Bronchial epithelial cell (primary cell): ENCODE results near the gene LRGUK. TPM values are rescaled to one million over a fixed set of nuclear protein-coding genes. Genes with fewer than 3 reads are reported as not detected.
A peak's percentile ranks its signal among the peaks of the same experiment; 100 is the strongest.

Experiments
- DNase-seq: peaks from one replicate; pipeline ENCODE4 v3.0.0-alpha.2; 2010; ENCODE audit warnings: low read depth
- FAIRE-seq: peaks from 2 replicates; lab custom pipeline; 2011; peaks lifted over from hg19 to GRCh38; lab: Jason Lieb, UNC
- H3K27me3 ChIP-seq: 2 replicates; pipeline ENCODE4 v1.5.1; 2011; ENCODE audit warnings: low read length; ENCODE audit not compliant: control insufficient read depth, insufficient read depth
- H3K36me3 ChIP-seq: 2 replicates; pipeline ENCODE4 v1.5.1; 2011; ENCODE audit warnings: low read length; ENCODE audit not compliant: control insufficient read depth, insufficient read depth
- H3K4me3 ChIP-seq: 2 replicates; pipeline ENCODE4 v1.5.1; 2011; ENCODE audit warnings: mild to moderate bottlenecking, low read depth, low read length, control low read depth
- total RNA-seq: library from RNA; depleted of rRNA; stranded (reverse); fragments of >200 nt; gene quantifications from 2 replicates; pipeline ENCODE4 v1.2.1, GENCODE V29; 2014
- TF ChIP-seq, protein P1 (sequence below): IDR thresholded peaks from 2 replicates; pipeline ENCODE4 v1.5.1; 2011; ENCODE audit warnings: mild to moderate bottlenecking, moderate library complexity, low read length, control low read depth, inconsistent platforms; ENCODE audit not compliant: insufficient read depth, severe bottlenecking

LRGUK gene
- total RNA-seq, 1 donor from 2014 or later: under 0.01 TPM

DNA sequence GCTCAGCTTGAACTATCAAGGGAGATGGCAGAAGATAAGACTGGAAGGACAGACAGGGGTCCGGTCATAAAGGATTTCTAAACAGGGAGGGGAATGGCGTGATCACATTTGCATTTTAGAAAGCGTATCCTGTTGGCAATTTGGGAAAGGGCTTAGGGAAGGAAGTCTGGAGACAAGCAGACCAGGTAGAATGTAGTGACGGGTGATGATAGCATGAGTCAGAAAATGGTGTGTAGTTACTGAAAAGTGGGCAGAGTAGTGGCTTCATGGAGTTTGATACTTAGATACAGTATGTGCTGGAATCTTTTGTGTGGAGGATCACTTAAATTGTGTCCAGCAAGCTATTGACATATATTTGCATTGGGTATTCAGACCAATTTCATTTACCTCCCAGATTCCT lies 61.2 kb downstream of the LRGUK start:
- no peaks in the 10 kb centered on the region for H3K27me3 ChIP-seq
- TF ChIP-seq, protein P1, sequence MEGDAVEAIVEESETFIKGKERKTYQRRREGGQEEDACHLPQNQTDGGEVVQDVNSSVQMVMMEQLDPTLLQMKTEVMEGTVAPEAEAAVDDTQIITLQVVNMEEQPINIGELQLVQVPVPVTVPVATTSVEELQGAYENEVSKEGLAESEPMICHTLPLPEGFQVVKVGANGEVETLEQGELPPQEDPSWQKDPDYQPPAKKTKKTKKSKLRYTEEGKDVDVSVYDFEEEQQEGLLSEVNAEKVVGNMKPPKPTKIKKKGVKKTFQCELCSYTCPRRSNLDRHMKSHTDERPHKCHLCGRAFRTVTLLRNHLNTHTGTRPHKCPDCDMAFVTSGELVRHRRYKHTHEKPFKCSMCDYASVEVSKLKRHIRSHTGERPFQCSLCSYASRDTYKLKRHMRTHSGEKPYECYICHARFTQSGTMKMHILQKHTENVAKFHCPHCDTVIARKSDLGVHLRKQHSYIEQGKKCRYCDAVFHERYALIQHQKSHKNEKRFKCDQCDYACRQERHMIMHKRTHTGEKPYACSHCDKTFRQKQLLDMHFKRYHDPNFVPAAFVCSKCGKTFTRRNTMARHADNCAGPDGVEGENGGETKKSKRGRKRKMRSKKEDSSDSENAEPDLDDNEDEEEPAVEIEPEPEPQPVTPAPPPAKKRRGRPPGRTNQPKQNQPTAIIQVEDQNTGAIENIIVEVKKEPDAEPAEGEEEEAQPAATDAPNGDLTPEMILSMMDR: no peak
- H3K4me3 ChIP-seq: no peak overlapping the region
- peak; percentile 67 for DNase-seq
- no peaks in the 10 kb centered on the region for H3K36me3 ChIP-seq
- no peak for FAIRE-seq

DNA sequence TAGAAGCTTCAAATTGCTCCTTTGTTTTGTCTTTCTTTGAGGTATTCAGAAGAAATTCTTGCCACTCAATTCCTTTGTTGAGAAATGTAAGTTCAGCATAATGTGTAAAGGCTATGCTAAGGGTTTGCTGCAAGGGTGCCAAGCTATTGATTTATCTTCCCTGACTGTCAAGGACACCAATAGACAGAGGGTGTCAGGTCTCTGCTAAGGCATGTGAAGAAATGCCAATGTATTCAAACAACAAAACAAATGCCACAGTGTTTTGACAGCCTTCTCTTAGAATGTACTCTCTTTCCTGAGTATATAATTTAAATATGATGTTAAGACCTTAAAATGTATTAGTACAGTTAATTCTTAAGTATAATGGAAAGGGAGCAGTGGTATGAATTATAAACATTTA lies 62.4 kb downstream of the LRGUK start:
- Histone ChIP-seq H3K36me3 (no peaks in the 10 kb centered on the region), H3K4me3 (no peak overlapping the region), H3K27me3 (no peaks in the 10 kb centered on the region)
- TF ChIP-seq, protein P1: no peak
- FAIRE-seq (no peak), DNase-seq (no peak)

DNA sequence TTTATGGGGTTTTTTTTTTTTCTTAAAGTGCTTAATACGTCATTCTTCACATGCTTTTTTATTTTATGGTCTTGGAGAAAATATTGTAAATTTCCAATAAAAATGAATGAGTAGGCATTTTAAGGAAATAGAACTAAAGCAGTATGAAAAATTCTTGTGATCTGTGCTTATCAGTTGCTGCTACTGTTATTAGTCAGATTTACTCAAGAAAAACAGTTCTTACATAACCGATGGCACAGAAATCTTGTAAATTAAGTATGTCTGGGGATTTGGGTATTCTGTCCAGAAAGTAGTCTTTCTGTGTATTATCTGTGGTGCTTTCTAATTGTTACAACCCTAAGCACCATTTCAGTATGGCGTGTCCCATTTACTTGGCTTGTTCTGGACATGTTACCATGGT lies 64.7 kb downstream of the LRGUK start:
- no peak overlapping the region for H3K4me3 ChIP-seq
- TF ChIP-seq, protein P1: no peak
- no peak for FAIRE-seq
- H3K36me3 ChIP-seq: no peaks in the 10 kb centered on the region
- no peak for DNase-seq
- no peaks in the 10 kb centered on the region for H3K27me3 ChIP-seq

DNA sequence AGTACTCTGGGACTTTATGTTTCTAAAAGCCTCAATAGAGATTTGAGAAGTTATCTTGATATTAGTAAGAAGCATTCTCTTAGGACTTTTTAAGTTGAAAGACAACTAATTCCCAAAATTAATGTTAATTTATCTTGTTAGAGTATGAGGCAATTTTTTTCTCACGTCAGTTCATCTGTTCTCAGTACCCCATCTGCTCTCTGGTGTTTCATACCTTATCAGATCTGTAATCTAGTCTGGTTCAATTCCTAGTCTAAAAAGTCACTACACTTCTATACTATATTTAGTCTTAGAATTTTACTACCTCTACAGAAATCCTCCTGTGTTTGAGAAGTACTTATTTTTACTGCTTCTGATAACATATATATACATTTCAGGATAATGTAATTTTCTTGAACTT lies 66.1 kb downstream of the LRGUK start:
- Histone ChIP-seq H3K27me3 (no peaks in the 10 kb centered on the region), H3K36me3 (no peaks in the 10 kb centered on the region), H3K4me3 (no peak overlapping the region)
- TF ChIP-seq, protein P1: no peak
- DNase-seq (no peak), FAIRE-seq (no peak)

DNA sequence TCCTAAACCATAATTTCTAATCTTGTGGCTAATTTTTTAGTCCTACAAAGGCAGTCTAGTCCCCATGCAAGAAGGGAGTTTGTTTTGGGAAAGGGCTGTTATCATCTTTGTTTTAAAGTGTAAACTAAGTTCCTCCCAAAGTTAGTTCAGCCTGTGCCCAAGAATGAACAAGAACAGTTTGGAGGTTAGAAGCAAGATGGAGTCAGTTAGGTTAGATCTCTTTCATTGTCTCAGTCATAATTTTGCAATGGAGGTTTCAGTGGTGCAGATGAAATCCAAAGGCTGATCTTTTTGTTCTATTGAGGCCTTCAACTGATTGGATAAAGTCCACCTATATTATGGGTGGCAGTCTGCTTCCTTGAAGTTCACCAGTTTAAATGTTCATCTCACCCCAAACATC lies 68.1 kb downstream of the LRGUK start:
- Histone ChIP-seq H3K4me3 (no peak overlapping the region), H3K36me3 (no peaks in the 10 kb centered on the region), H3K27me3 (no peaks in the 10 kb centered on the region)
- no peak for DNase-seq
- FAIRE-seq: no peak
- TF ChIP-seq, protein P1: no peak

DNA sequence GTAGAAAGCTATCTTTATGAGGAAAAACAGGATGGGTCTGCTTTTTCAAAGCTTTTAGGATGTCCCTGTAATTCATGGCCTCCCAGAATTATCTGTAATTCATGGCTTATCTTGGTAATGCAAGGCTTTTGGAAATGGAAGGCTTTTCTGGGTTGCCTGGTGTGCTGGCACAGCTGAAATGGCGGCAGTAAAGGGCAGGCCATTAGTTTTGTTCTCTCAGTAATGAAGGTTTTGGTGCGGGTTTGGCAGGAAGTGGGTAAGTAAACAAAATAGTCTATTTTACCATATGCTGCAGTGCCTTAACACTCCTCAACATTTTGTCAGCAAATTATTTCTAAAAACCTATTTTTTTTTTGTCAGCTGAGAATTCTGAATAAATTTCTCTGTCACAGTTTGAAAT lies 69.3 kb downstream of the LRGUK start:
- no peak overlapping the region for H3K4me3 ChIP-seq
- no peaks in the 10 kb centered on the region for H3K36me3 ChIP-seq
- FAIRE-seq: no peak
- no peaks in the 10 kb centered on the region for H3K27me3 ChIP-seq
- DNase-seq: no peak
- TF ChIP-seq, protein P1: no peak
